Astrocyte of the spinal cord (primary cell): ENCODE measurements around the gene GGACT.

ENCODE experiments used
- DNase-seq: peaks from one replicate; pipeline ENCODE4 v3.0.0; 2011; ENCODE audit warnings: low read depth, low spot score
- H3K4me3 ChIP-seq: 2 replicates; pipeline ENCODE4 v1.5.1; 2011; ENCODE audit warnings: low read depth, mild to moderate bottlenecking, low read length, moderate library complexity
- CTCF ChIP-seq: IDR thresholded peaks from 2 replicates; pipeline ENCODE4 v1.5.1; 2012; ENCODE audit warnings: low read depth, mild to moderate bottlenecking, low read length, inconsistent platforms
- in situ Hi-C: cut with HindIII; loops from 2 replicates; pipeline ENCODE4 v1.10.0; 2017; ENCODE audit warnings: low sequenced_read_pairs

The GGACT gene

GRCh38 chr13:100613031-100613430 is 24.4 kb upstream of the GGACT start:
- DNase-seq: no peak
- no peak overlapping the region for H3K4me3 ChIP-seq
- in situ Hi-C loops: no loop called here
- TF ChIP-seq CTCF: no peak

GRCh38 chr13:100611678-100612492 is 23.3 kb upstream of the GGACT start:
- no peak overlapping the region for H3K4me3 ChIP-seq
- no peak for TF ChIP-seq CTCF
- peak; percentile 23 for DNase-seq
- in situ Hi-C loops: no loop called here

- DNase-seq: no peak
- TF ChIP-seq CTCF: no peak
- H3K4me3 ChIP-seq: no peak overlapping the region
- in situ Hi-C loops: no loop called here
Observed at GRCh38 chr13:100610391-100611347, 22.1 kb upstream of the GGACT start.

- TF ChIP-seq CTCF: no peak
- in situ Hi-C loops: no loop called here
Observed at GRCh38 chr13:100608906-100609305, 20.3 kb upstream of the GGACT start.

GRCh38 chr13:100608489-100608888 is 19.9 kb upstream of the GGACT start:
- H3K4me3 ChIP-seq: no peak overlapping the region
- no peak for DNase-seq
- no peak for TF ChIP-seq CTCF
- in situ Hi-C loops: no loop called here

More at GRCh38 chr13:100608906-100609305, 20.3 kb upstream of the GGACT start:
- DNase-seq: no peak
- no peak overlapping the region for H3K4me3 ChIP-seq

GRCh38 chr13:100604918-100605710 is 16.5 kb upstream of the GGACT start:
- in situ Hi-C loops: no loop called here
- H3K4me3 ChIP-seq: no peak overlapping the region
- no peak for TF ChIP-seq CTCF
- no peak for DNase-seq
